HG03558 (cell line): Measurements from ENCODE around the gene NRG3.

Experiments
- ATAC-seq: cut with Tn5 transposase; IDR thresholded peaks from one replicate; pipeline ENCODE4 v1.9.1; 2021; ENCODE audit warnings: moderate number of reproducible peaks; ENCODE audit not compliant: unreplicated experiment; ENCODE audit errors: extremely low read depth

Gene NRG3

DNA sequence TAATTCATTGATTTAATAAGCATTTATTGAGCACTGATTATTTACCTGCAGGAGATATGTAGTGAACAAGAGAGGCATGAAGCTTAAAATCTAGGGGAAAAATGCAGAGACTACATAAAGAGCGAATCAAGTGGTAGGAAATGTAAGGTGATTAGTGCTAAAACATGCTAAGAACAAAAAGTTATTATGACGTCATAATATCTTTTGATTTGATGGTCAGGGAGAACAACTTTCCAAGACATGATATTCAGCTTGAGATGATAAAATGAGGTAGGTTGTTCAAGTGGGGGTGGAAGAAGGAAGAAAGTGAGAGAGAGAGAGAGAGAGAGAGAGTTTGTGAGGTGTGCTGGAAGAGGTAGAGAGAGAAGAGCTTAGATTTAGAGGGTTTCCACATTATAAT is 317.7 kb downstream of the NRG3 start:
- no peak for ATAC-seq

DNA sequence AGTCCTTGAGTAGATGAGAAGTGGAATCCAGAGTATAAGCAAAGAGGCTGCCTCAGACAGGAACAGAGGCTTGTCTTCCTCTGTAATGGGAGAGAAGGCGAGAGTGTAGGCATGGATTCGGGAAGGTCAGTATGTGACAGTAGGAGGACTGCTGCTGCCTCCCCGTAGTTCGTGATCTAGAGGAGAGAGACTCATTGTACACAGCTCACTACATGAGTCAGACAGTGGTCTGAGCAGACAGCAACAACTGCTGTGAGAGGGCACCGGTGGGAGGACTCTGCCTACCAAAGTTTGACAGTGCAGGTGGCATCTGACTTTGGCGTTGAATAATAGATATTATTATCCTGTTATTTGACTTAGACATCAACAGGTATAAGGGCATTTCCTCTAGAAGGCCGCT is 319.4 kb downstream of the NRG3 start:
- no peak for ATAC-seq

DNA sequence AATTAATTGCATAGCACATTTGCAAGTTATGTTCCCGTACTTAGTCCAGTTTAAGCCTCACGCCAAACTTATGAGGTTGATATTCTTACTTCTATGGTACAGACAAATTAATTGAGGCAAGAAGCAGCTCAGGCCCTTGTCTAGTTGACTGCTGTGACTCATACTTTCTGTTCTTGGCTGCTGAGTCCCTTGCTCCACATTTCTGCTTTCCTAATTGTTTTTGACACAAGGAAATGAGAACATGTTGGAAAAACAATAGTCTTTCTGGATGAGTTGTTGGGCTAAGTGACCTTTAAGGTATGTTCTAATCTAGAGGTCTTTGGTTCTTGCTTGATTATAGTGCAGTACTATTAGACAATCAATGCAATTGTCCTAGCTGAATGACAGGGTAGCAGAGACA is 331.8 kb downstream of the NRG3 start:
- ATAC-seq, result no peak

DNA sequence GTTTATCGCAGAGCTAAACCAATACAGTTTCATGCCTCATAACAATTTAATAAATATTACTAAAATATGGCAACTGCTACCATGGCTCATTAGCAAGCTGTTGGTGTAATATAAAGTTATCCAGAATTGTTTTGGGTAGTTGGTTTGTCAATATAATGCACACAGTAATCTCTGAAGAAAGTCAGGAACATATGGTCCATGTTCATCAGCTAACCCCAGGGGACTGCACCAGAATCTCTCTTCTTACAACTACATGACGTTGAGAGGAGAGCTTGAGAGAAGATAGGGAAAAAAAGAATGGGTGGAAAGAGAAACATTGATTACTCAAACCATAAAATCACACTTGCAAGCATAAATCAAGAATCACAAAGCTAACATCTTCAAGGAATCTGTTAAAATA is 333.7 kb downstream of the NRG3 start:
- no peak for ATAC-seq

DNA sequence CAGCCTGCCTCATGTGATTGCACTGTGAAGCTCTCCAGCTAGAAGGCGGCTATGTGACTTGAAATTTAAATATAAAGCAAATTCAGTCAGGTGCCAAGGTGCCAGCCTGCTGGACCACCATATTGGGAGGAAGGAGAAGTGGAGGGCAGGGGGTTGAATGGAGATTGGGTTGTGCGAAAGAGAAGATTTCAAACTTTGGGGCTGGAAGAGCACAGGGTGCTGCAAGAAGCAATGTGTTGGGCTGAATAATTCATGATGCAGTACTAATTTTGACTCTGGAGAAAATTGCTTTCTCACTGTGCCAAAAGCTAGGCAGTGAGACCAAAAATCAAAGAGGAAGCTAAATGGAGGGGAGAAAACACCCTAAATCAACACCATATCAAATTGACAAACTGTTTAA is 335.3 kb downstream of the NRG3 start:
- no peak for ATAC-seq

DNA sequence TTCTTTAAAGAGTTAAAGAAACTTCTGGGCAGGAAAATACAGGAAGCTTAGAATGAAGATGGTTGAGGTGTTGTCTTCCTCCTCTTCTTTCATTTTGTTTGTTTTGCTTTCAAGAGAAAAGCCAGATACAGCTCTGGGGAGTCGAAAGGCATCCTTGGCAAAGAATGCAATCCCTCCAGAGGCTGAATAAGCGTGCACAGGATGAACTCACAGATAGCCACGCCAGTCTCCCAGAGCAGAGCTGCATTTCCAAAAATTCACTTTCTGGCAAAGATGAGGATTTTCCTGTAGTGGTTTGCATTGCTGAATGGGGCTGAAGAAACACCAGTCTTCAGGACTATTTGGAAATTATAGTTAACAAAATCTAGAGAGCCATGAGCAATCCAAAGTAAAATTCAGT is 336.4 kb downstream of the NRG3 start:
- no peak for ATAC-seq

DNA sequence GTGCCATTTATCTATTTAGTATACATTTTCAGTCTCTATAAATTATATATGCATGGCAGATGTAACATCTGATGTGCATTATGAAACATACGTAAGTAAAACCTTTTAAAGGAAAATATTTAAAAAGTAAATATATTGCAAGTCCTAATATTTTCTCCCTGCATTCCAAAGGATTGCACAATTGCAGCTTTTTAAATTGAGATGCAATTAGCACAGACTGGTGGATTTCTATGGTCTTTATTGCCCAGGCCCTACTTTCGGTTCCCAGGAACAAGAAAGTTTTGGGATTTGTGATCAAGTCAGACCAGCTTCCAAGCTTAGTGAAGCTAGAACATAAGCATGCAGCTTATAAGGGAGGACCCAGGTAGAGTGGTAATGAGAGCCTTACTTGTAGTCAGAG is 337.8 kb downstream of the NRG3 start:
- ATAC-seq, result no peak

DNA sequence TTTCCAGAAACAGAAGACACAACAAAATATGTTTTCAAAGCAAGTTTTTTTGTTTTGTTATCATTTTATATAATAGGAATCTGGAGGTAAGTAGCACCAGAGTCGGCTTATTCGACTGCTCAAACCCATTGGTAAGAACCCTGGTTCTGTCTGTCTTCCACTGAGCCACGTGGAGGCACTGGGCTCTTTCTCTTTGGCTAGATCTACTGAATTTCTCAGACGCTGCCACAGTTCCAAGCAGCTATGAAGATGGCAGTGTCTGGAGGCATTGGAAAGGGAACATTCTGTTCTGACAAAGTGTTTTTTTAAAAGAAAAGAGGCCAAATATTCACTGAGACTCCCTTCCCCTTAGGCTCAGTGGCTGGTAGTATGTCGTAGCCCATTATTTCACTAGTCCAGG is 338.8 kb downstream of the NRG3 start:
- no peak for ATAC-seq

DNA sequence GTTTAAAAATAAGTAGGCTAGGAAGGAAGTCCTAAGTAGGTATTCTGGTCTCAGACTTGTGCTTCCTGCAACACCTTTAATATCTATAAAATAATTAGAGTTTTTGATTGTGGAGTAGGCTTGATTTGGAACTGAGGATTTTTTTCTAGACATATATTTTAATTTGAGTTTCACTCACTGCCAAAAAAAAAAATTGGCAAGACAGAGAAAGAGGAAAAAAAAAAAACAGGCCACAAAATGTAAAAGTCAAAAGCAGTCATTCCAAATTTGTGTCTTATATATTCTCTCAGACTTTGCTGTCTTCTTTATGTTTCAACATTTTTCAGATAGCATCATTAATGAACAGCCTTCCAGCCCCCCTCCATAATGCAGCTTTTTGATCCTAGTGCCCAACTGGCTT is 346.1 kb downstream of the NRG3 start:
- no peak for ATAC-seq

DNA sequence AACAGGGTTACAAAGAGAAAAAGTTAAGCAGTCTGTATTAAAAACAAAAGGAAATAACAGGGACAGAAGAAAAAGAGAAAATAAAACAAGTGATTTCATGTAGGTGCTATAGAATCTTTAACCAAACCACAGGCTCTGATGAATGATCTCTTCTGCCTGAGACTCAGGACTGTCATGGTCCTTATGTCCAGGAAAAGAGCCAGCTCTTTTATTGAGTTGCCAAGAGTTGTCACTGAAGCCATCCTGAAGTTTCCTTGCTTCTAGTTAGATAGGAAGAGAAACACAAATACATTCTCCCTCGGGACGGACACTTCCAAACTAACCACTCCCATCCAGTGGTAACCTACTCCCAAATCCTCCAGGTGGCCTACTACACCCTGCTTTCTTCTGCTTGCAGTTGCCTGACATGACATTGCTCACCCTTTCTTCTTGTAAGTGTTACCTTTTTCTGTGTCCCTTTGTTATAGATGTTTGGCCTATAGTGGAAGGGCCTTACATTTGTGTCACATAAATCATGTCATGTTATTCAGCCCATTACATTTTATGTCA is 346.7 kb downstream of the NRG3 start:
- no peak for ATAC-seq

DNA sequence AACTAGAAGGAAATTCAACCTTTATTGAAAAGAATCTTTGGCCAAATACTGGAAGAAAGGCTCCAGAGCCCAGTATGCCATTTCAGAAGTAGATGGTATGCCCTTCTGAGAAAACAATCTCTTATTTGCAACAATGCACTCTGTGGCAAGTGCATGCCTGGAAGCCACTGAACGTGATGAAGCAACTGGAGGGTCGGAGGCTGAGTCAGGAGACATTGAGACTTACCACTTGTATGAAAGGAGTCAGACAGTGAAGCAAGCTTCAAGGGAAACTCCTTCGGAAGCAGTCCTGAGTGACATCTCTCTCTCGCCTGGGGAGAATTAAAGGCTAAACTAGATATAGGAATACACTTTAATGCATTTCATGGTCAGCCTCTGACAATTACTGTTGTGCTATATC is 353.7 kb downstream of the NRG3 start:
- no peak for ATAC-seq

DNA sequence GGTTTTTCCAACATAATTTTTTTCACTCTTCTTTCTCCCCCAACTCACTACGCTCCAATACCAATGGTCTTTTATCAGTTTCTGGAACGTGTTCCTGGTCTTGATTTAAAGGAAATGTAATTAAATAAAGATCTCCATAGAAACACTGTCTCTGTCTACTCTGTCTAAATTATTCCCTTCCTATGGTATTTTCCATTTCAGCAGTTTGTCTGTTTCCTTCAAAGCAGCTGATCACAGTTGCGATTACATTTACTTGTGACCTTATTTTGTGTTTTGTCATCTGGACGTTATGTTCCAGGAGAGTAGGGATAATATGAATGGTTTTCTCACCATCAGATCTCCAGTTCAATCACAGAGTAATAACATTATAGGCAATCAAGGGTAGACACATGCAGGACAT is 359.2 kb downstream of the NRG3 start:
- no peak for ATAC-seq

DNA sequence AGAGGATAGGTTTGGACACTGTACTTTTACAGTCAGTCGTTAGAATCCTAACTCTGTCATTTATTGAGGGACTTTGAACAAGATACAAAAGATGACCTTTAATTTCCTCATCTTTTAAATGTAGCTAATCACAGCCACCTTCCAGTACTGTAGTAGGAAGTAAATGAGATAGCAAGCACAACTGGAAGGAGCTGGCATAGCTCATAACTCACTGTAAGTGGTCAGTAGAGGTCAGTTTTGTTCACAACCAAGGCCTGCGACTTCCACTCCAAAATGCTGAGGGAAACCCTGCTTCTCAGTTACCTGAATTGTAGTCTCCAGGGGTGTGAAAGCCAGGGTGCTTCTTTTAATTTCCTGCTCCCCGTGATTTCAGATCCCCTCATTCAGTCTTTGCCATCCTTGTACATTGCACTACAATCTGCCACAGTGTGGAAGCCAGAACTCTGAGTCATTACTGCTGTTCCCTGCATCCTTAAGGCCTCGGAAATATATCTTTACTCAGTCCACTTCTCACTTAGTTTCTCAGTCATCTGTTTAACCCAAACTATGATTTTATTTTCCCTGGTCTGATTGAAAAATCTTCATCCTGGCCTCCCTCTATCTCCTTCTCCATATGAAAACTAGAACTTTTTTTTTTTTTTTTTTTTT is 361.2 kb downstream of the NRG3 start:
- no peak for ATAC-seq

DNA sequence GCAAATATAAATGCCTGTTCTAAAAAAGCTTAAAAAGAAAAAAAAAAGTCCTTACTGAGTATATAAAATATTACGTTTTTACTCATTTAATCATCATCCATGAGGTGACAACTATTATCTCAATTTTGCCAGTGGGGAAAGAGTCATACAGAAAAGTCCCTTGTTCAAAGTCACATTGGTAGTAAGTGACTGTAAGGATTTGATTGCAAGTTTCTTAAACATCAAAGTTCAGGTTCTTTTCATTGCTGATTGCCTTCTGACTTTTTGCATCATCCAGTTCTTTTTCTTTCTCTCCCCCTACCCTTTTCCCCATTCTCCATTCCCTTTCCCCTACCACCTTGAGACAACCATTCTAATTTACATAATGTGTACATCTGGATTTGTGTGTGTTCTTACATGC is 363.3 kb downstream of the NRG3 start:
- ATAC-seq, result no peak

DNA sequence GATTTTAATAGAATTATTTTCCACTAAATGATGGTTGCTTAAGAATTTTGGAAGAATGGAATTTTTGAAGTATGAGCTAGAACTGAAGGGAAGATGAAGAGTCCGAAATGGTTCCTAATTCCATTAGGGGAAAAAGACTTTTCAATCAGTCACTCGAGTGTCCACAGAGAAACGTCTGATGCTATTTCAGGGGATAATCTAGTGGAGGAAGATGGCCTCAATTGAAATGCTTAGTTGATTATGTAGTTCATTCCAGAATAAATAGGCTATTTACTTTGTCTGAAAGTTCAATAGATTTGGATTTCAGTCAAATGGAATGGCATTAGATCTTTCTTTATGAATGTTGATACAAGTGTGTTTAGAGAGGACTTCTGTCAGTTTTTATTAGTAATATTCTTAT is 365.4 kb downstream of the NRG3 start:
- ATAC-seq, result no peak

DNA sequence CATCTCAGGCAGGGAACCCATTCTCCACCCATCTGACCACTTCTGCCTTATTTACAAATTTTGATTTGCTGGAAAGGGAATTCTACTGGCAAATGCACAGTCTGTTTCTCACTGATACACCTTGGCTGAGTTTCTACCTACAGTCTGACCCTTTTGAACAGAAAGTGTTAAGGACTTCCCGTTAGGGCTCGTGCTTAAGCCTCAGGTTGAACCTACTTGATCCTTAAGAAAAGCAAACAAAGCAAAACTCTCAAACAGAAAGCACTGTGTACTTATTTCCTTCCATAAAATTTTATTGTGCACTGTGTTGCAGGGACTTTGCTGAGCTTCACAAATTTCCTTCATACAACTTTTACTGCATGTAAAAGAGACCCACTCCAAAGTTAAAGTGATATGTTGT is 367.8 kb downstream of the NRG3 start:
- ATAC-seq, result no peak

DNA sequence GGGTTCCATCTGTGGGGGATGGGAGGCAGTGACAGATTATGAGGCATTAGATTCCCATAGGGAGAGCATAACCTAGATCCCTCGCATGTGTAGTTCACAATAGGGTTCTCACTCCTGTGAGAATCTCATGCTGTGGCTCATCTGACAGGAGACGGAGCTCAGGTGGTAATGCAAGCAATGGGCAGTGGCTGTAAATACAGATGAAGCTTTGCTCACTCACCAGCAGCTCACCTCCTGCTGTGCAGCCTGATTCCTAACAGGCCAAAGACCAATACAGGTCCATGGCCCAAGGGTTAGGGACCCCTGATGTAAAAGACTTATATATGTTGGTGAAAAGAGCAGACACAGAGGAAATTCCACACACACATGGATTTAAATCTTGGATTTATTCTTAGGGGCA is 370.2 kb downstream of the NRG3 start:
- no peak for ATAC-seq

DNA sequence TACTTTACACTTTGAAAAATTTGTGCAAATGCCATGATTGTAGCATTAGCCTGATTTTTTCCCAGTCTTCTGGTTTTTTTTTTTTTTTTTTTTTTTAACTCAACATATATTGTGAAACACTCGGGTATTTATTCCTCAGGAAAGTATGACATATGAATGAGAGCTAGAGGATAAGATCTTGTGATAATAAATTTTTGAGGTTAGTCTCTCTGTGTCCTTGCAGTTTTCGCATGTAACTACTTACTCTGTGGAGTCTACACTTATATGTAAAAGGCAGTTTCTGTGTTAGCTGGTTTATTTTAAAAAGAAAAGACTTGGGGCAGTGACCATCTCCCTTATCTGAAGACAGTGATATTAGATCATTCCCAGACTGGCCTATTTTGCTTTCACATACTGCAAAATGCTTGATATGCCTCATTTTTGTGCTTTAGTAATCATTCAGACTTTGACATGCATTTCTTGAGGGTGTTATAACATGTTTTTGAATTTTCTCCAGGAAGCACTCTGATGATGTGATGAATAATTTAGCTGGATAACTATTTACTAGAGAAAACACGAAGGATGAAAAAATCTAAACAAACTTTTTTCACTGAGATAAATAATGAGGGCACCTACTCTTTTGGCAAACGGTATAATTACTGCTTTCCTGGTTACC is 371.0 kb downstream of the NRG3 start:
- ATAC-seq, result no peak

DNA sequence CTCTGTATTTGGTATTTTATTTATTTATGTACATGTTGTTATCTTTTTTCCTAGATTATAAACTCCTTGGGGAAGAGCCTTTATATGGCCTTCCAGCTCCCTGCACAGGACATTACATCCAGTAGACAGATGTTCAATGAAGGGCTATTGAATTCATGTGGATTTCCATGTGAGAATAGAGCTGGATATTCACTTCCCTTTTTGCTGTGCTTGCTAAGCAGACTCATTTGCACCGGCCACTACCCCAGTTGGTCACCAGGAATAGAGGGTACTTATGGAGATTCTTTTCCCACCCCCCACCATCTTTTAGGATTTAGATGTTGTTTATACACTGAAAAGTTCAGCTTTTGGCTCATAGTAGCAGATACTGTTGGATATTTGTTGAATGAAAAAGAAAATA is 374.1 kb downstream of the NRG3 start:
- no peak for ATAC-seq

DNA sequence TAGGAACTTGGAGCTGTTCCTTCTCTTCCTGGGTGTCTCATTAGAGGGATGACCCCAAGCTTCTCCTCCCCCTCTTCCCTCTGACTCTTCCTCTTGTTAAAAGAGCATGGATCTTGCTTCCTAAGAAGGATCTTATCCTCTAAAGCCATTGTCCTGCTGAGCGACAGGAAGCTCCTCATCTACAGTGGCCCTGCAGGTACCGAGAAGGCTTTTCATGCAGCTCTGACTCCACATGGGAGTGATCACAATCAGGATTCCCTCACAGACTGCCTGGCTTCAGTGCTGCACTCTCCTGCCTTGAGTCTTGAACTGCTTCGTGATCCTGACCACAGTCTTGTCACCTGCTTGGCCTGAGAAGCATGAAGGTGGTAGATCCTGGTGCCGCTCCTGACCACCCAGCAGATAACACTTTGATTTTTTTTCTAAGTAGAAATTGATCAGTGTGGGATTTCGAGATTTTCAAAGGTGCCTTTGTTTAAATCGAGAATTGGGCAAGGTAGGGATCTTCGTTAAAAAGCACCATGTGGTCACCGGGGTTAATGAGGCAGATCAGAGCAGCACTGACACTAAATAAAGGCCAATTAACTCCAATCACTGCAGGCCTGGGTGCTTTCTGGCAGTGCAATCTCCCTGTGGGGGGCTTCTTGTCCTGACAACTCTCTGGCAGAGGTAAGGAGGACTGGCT is 376.4 kb downstream of the NRG3 start:
- no peak for ATAC-seq

DNA sequence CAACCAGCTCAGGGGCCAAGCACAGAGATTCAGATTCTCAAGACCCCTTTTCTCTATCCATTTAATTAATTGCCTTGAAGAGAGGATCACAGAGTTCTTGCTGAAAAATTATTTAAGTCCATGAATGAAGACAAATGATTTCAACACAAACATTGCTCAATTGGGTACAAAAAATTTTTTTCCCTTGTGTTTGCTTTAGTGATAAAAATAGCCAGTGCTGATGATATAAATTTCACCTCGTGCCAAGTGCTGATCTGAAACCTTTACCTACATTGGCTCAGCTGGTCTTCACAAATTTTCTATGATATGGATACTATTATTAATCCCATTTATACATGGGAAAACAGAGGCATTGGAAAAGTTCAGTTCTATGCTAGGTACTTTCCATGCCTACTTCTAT is 377.1 kb downstream of the NRG3 start:
- ATAC-seq, result no peak

DNA sequence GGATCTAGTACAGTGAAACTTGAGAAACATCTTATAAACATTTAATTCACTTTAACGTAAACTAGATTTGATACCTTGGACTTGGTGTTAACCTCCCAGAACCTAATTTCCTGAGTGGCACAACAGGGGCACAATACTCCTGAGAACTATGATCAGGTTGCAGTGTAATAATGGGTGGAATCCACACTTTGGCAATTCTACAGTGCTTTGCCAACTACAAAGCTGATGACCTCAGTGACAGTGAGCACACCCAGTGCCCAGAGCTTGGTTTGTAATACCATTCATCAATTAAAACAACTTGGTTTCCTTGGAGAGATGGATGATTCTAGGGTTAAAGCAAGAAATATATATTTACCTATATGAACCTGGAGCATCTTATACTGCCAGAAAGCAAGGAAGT is 379.2 kb downstream of the NRG3 start:
- ATAC-seq, result no peak
